K562 (cell line): ENCODE data around the gene CXCL17. TPM values are rescaled to one million over a fixed set of nuclear protein-coding genes. Genes with fewer than 3 reads are reported as not detected.

Experiments
- ATAC-seq: fragments of 200-7000 bp; cut with Tn5 transposase; 3 replicates; pipeline ENCODE4 v1.9.1; 2020; ENCODE audit warnings: moderate library complexity
- BruUV-seq: library from RNA; stranded (reverse); fragments of 400-500 nt; replicated peaks from 2 replicates; lab custom pipeline; 2021; lab: Mats Ljungman, UMichigan
- CTCF ChIA-PET: fragments of 300-600 bp; formaldehyde crosslinking; extraction: SDS; loops from one replicate; lab custom pipeline; 2021; ENCODE audit warnings: low intra/inter-chr PET ratio; lab: Yijun Ruan, JAX
- POLR2A ChIA-PET: fragments of 300-600, 350-650 bp; sonication (Branson Sonifier 250); formaldehyde crosslinking; extraction: SDS; loops from one replicate; lab custom pipeline; 2021; ENCODE audit warnings: antibody characterized with exemption, inconsistent platforms; lab: Yijun Ruan, JAX
- DNase-seq, 4 experiments: peaks; one replicate each; pipeline versions ENCODE4 v3.0.0 to v3.0.0-alpha.2; 2011 to 2018; ENCODE audit warnings: low spot score in 3 of 4, mixed read lengths in 3 of 4; ENCODE audit errors: extremely low read depth in 1 of 4
- FAIRE-seq: peaks from 2 replicates; lab custom pipeline; 2011; peaks lifted over from hg19 to GRCh38; lab: Jason Lieb, UNC
- H2AFZ ChIP-seq: 2 replicates; pipeline ENCODE4 v1.6.0; 2011; ENCODE audit warnings: low read depth, low read length, control low read depth, inconsistent platforms
- H3K27ac ChIP-seq: fragments of 200-600 bp; 3 replicates; pipeline ENCODE4 v1.8.0; 2011; ENCODE audit warnings: low read depth, mild to moderate bottlenecking, control low read depth, inconsistent platforms, low read length, moderate library complexity, mixed read lengths; ENCODE audit errors: extremely low read depth
- H3K27me3 ChIP-seq, 2 experiments: fragments of 300-600 bp in 1 of 2; 2 replicates in 1 of 2; 3 replicates in 1 of 2; pipeline versions ENCODE4 v1.6.0 to v1.8.0; 2011; ENCODE audit warnings: inconsistent platforms in 2 of 2, low read length in 2 of 2, mild to moderate bottlenecking in 1 of 2, mixed read lengths in 1 of 2, moderate library complexity in 1 of 2; ENCODE audit not compliant: control insufficient read depth in 2 of 2, insufficient read depth in 2 of 2
- H3K36me3 ChIP-seq: fragments of 300-600 bp; 3 replicates; pipeline ENCODE4 v1.8.0; 2011; ENCODE audit warnings: mild to moderate bottlenecking, low read length, inconsistent platforms; ENCODE audit not compliant: control insufficient read depth, insufficient read depth
- H3K4me1 ChIP-seq, 2 experiments: fragments of 200-600 bp in 1 of 2; replicated peaks in 1 of 2; 2 replicates in 1 of 2; 3 replicates in 1 of 2; pipeline versions ENCODE4 v1.5.1 to v1.8.0; 2011; ENCODE audit warnings: inconsistent platforms in 2 of 2, low read length in 2 of 2, mild to moderate bottlenecking in 1 of 2, mixed read lengths in 1 of 2, moderate library complexity in 1 of 2; ENCODE audit not compliant: control insufficient read depth in 2 of 2, insufficient read depth in 2 of 2
- H3K4me2 ChIP-seq: 2 replicates; pipeline ENCODE4 v1.6.1; 2011; ENCODE audit warnings: low read length, control low read depth, inconsistent platforms, mixed read lengths; ENCODE audit not compliant: insufficient read depth
- H3K4me3 ChIP-seq: fragments of 200-600 bp; sonication (generic), shearing (Covaris generic); 2 replicates; pipeline ENCODE4 v1.5.1; 2016; ENCODE audit warnings: control low read depth, inconsistent platforms
- H3K79me2 ChIP-seq: fragments of 200-600 bp; 3 replicates; pipeline ENCODE4 v1.8.0; 2011; ENCODE audit warnings: low read length, inconsistent platforms; ENCODE audit not compliant: control insufficient read depth, insufficient read depth
- H3K9ac ChIP-seq, 2 experiments: 2 replicates each; pipeline versions ENCODE4 v1.6.0 to v1.6.1; 2011; ENCODE audit warnings: low read depth in 2 of 2, low read length in 2 of 2, control low read depth in 1 of 2, inconsistent platforms in 1 of 2, mild to moderate bottlenecking in 1 of 2, mixed read lengths in 1 of 2; ENCODE audit not compliant: insufficient read depth in 1 of 2
- H3K9me1 ChIP-seq: one replicate; pipeline ENCODE4 v1.6.0; 2011; ENCODE audit warnings: inconsistent platforms, mild to moderate bottlenecking, low read length, moderate library complexity; ENCODE audit not compliant: control insufficient read depth, insufficient read depth
- H3K9me3 ChIP-seq: replicated peaks from 2 replicates; pipeline ENCODE4 v1.5.1; 2011; ENCODE audit warnings: low read depth, low read length, inconsistent platforms; ENCODE audit not compliant: control insufficient read depth, insufficient read depth
- H4K20me1 ChIP-seq: replicated peaks from 2 replicates; pipeline ENCODE4 v1.6.1; 2011; ENCODE audit warnings: low read length, inconsistent platforms, mixed read lengths; ENCODE audit not compliant: control insufficient read depth, insufficient read depth
- IFI16 ChIP-seq: fragments of 250-450 bp; sonication (Bioruptor Pico); IDR thresholded peaks from 2 replicates; pipeline ENCODE4 v2.1.2; 2022; ENCODE audit warnings: mild to moderate bottlenecking, inconsistent platforms
- NEUROD1 ChIP-seq: fragments of 150-350 bp; IDR thresholded peaks from 2 replicates; pipeline ENCODE4 v1.6.1; 2014; ENCODE audit warnings: borderline replicate concordance, low read length, low read depth; ENCODE audit not compliant: partially characterized antibody
- SAFB ChIP-seq: fragments of 200-400 bp; formaldehyde crosslinking; IDR thresholded peaks from 2 replicates; pipeline ENCODE4 v1.6.1; 2017; ENCODE audit warnings: low read depth, low read length, borderline replicate concordance
- SMARCA5 ChIP-seq: fragments of 450-650 bp; IDR thresholded peaks from 2 replicates; pipeline ENCODE4 v1.6.1; 2016
- YBX1 ChIP-seq: fragments of 450-650 bp; IDR thresholded peaks from 2 replicates; pipeline ENCODE4 v1.7.1; 2016; ENCODE audit warnings: mild to moderate bottlenecking
- WGBS: fragments of 100-300 bp; shearing (Covaris generic); methylation state at CpG from one replicate; pipeline ENCODE4 v1.1.6; 2016; ENCODE audit warnings: low coverage, mixed read lengths; ENCODE audit not compliant: insufficient coverage; ENCODE audit errors: missing lambda C conversion rate; 5-methylcytosine and 5-hydroxymethylcytosine counted together
- in situ Hi-C: fragments of 300-500 bp; cut with MboI; formaldehyde crosslinking; loops from 4 replicates; pipeline ENCODE4 v1.15.0; 2018; ENCODE audit warnings: inconsistent platforms, mixed read lengths
- intact Hi-C: fragments of 100-400 bp; cut with micrococcal nuclease; formaldehyde crosslinking; loops from 2 replicates; pipeline ENCODE4 v1.14.2; 2022
- polyA plus RNA-seq, 8 experiments: library from polyadenylated mRNA; depleted of rRNA in 4 of 8; stranded (reverse) in 5 of 8; unstranded in 3 of 8; fragments of >200 nt; fragmentation: Nextera tagmentation in 2 of 8; fragmentation: Illumina TruSeq in 1 of 8; extraction: Ambion mirVana in 2 of 8; extraction: Trizol in 1 of 8; gene quantifications; 2 replicates each; pipeline versions ENCODE4 v1.2.1 to v1.2.3, GENCODE V29; 2011 to 2014; ENCODE audit warnings: inconsistent platforms in 1 of 8, missing spikeins in 1 of 8
- total RNA-seq, 7 experiments: library from RNA; depleted of rRNA in 6 of 7; stranded (reverse); fragments of >200 nt in 6 of 7; fragmentation: Illumina TruSeq in 2 of 7; extraction: Trizol in 2 of 7; gene quantifications; 2 replicates each; pipeline versions ENCODE4 v1.2.1 to v1.2.3, GENCODE V29; 2011 to 2021; ENCODE audit warnings: low replicate concordance in 1 of 7
- TF ChIP-seq, protein P1 (sequence below), 3 experiments: fragments of 200-800 bp in 1 of 3; fragments of 250-450 bp in 1 of 3; fragments of 450-650 bp in 1 of 3; sonication (Bioruptor Pico) in 1 of 3; sonication (Bioruptor generic) in 1 of 3; formaldehyde crosslinking in 1 of 3; IDR thresholded peaks; 2 replicates each; pipeline versions ENCODE4 v1.6.1 to v1.8.0; 2016 to 2022; ENCODE audit warnings: mild to moderate bottlenecking in 2 of 3, missing genetic modification characterization in 2 of 3, missing compliant biosample characterization in 1 of 3, moderate library complexity in 1 of 3
- TF ChIP-seq, protein P2 (sequence below): fragments of 450-650 bp; formaldehyde crosslinking; IDR thresholded peaks from 2 replicates; pipeline ENCODE4 v1.4.0; 2020; ENCODE audit warnings: mild to moderate bottlenecking, moderate library complexity
- TF ChIP-seq, protein P3 (sequence below): IDR thresholded peaks from 2 replicates; pipeline ENCODE4 v1.6.1; 2011; ENCODE audit not compliant: insufficient read length; ENCODE audit errors: extremely low read depth
- TF ChIP-seq, protein P4 (sequence below): fragments of 250-450 bp; sonication (Bioruptor Pico); IDR thresholded peaks from 2 replicates; pipeline ENCODE4 v1.8.0; 2022; ENCODE audit warnings: inconsistent platforms
- TF ChIP-seq, protein P5 (sequence below): fragments of 450-650 bp; IDR thresholded peaks from 2 replicates; pipeline ENCODE4 v1.6.1; 2017; ENCODE audit warnings: antibody characterized with exemption, mild to moderate bottlenecking

CXCL17 gene
- total and polyA plus RNA-seq, 9 of the 15 experiments (the other 6 are each of a cell fraction or from before 2014, with no cell fraction given): 0.10 to 0.15 TPM; not detected in 7

DNA sequence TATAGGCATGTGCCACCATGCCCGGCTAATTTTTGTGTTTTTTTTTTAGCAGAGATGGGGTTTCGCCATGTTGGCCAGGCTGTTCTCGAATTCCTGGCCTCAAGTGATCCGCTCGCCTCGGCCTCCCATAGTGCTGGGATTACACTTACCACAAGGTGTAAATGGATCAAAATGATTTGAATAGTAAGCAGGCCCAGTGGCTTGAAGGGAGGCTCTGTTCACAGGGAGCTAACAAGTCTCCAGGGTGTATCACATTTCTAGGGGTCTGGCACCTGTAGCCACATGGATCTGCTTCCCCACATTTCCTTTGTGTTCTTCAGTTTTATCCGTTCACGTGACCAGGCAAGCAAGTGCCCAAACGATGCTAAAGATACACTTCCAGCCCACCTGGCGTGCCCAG lies 39.2 kb downstream of the CXCL17 start:
- CTCF ChIA-PET: no interaction called here
- 59% methylated on average over 10 of the region's 10 CpGs for WGBS
- Histone ChIP-seq H3K9ac (no peak overlapping the region), H3K27me3 (peaks cover 0 to 9% of the 10 kb centered on the region in 2 experiments; a peak in 3 of 5 replicates), H3K9me3 (no peaks in the 10 kb centered on the region), H3K36me3 (no peaks in the 10 kb centered on the region), H3K79me2 (no peaks in the 10 kb centered on the region), H3K4me1 (peaks cover 0 to 38% of the 10 kb centered on the region in 2 experiments; a peak in 3 of 5 replicates), H2AFZ (no peak overlapping the region), H3K4me2 (no peak overlapping the region), H3K4me3 (no peak overlapping the region), H4K20me1 (peaks cover 18% of the 10 kb centered on the region), H3K27ac (no peak overlapping the region), H3K9me1 (peaks cover 3% of the 10 kb centered on the region)
- no TSS peak for BruUV-seq
- intact Hi-C loops: no loop called here
- FAIRE-seq: no peak
- no peak for ATAC-seq
- no peak for DNase-seq
- in situ Hi-C loops: no loop called here
- POLR2A ChIA-PET: no interaction called here
- TF ChIP-seq YBX1 (no peak), SMARCA5 (no peak), IFI16 (CRISPR knock-in tag) (no peak), NEUROD1 (no peak), SAFB (no peak)
- TF ChIP-seq, protein P1, sequence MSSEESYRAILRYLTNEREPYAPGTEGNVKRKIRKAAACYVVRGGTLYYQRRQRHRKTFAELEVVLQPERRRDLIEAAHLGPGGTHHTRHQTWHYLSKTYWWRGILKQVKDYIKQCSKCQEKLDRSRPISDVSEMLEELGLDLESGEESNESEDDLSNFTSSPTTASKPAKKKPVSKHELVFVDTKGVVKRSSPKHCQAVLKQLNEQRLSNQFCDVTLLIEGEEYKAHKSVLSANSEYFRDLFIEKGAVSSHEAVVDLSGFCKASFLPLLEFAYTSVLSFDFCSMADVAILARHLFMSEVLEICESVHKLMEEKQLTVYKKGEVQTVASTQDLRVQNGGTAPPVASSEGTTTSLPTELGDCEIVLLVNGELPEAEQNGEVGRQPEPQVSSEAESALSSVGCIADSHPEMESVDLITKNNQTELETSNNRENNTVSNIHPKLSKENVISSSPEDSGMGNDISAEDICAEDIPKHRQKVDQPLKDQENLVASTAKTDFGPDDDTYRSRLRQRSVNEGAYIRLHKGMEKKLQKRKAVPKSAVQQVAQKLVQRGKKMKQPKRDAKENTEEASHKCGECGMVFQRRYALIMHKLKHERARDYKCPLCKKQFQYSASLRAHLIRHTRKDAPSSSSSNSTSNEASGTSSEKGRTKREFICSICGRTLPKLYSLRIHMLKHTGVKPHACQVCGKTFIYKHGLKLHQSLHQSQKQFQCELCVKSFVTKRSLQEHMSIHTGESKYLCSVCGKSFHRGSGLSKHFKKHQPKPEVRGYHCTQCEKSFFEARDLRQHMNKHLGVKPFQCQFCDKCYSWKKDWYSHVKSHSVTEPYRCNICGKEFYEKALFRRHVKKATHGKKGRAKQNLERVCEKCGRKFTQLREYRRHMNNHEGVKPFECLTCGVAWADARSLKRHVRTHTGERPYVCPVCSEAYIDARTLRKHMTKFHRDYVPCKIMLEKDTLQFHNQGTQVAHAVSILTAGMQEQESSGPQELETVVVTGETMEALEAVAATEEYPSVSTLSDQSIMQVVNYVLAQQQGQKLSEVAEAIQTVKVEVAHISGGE (CRISPR knock-in tag; IDR thresholded peaks at IDR 0.05): no peak
- TF ChIP-seq, protein P2, sequence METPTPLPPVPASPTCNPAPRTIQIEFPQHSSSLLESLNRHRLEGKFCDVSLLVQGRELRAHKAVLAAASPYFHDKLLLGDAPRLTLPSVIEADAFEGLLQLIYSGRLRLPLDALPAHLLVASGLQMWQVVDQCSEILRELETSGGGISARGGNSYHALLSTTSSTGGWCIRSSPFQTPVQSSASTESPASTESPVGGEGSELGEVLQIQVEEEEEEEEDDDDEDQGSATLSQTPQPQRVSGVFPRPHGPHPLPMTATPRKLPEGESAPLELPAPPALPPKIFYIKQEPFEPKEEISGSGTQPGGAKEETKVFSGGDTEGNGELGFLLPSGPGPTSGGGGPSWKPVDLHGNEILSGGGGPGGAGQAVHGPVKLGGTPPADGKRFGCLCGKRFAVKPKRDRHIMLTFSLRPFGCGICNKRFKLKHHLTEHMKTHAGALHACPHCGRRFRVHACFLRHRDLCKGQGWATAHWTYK (CRISPR knock-in tag): no peak
- TF ChIP-seq, protein P3, sequence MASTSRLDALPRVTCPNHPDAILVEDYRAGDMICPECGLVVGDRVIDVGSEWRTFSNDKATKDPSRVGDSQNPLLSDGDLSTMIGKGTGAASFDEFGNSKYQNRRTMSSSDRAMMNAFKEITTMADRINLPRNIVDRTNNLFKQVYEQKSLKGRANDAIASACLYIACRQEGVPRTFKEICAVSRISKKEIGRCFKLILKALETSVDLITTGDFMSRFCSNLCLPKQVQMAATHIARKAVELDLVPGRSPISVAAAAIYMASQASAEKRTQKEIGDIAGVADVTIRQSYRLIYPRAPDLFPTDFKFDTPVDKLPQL: no peak
- TF ChIP-seq, protein P4, sequence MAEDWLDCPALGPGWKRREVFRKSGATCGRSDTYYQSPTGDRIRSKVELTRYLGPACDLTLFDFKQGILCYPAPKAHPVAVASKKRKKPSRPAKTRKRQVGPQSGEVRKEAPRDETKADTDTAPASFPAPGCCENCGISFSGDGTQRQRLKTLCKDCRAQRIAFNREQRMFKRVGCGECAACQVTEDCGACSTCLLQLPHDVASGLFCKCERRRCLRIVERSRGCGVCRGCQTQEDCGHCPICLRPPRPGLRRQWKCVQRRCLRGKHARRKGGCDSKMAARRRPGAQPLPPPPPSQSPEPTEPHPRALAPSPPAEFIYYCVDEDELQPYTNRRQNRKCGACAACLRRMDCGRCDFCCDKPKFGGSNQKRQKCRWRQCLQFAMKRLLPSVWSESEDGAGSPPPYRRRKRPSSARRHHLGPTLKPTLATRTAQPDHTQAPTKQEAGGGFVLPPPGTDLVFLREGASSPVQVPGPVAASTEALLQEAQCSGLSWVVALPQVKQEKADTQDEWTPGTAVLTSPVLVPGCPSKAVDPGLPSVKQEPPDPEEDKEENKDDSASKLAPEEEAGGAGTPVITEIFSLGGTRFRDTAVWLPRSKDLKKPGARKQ (CRISPR knock-in tag): no peak
- TF ChIP-seq, protein P5, sequence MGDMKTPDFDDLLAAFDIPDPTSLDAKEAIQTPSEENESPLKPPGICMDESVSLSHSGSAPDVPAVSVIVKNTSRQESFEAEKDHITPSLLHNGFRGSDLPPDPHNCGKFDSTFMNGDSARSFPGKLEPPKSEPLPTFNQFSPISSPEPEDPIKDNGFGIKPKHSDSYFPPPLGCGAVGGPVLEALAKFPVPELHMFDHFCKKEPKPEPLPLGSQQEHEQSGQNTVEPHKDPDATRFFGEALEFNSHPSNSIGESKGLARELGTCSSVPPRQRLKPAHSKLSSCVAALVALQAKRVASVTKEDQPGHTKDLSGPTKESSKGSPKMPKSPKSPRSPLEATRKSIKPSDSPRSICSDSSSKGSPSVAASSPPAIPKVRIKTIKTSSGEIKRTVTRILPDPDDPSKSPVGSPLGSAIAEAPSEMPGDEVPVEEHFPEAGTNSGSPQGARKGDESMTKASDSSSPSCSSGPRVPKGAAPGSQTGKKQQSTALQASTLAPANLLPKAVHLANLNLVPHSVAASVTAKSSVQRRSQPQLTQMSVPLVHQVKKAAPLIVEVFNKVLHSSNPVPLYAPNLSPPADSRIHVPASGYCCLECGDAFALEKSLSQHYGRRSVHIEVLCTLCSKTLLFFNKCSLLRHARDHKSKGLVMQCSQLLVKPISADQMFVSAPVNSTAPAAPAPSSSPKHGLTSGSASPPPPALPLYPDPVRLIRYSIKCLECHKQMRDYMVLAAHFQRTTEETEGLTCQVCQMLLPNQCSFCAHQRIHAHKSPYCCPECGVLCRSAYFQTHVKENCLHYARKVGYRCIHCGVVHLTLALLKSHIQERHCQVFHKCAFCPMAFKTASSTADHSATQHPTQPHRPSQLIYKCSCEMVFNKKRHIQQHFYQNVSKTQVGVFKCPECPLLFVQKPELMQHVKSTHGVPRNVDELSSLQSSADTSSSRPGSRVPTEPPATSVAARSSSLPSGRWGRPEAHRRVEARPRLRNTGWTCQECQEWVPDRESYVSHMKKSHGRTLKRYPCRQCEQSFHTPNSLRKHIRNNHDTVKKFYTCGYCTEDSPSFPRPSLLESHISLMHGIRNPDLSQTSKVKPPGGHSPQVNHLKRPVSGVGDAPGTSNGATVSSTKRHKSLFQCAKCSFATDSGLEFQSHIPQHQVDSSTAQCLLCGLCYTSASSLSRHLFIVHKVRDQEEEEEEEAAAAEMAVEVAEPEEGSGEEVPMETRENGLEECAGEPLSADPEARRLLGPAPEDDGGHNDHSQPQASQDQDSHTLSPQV: no peak
